HUES64 (cell line): ENCODE results near the gene CSF1R.

Source experiments
- H3K27ac ChIP-seq: 2 replicates; pipeline ENCODE4 v1.7.0; 2013; ENCODE audit warnings: low read depth, low read length, inconsistent platforms
- H3K27me3 ChIP-seq: 2 replicates; pipeline ENCODE4 v1.6.1; 2013; ENCODE audit warnings: mild to moderate bottlenecking, low read length; ENCODE audit not compliant: insufficient read depth
- H3K36me3 ChIP-seq: 2 replicates; pipeline ENCODE4 v1.6.1; 2013; ENCODE audit warnings: mild to moderate bottlenecking, low read length; ENCODE audit not compliant: insufficient read depth
- H3K4me1 ChIP-seq: 2 replicates; pipeline ENCODE4 v1.6.1; 2013; ENCODE audit warnings: mild to moderate bottlenecking, low read length, moderate library complexity; ENCODE audit not compliant: insufficient read depth
- H3K4me3 ChIP-seq: 2 replicates; pipeline ENCODE4 v1.5.1; 2013; ENCODE audit warnings: mild to moderate bottlenecking, low read length, moderate library complexity
- H3K9ac ChIP-seq: 2 replicates; pipeline ENCODE4 v1.6.1; 2013; ENCODE audit warnings: mild to moderate bottlenecking, low read depth, low read length
- H3K9me3 ChIP-seq: 2 replicates; pipeline ENCODE4 v1.6.1; 2013; ENCODE audit warnings: low read depth, low read length; ENCODE audit not compliant: insufficient read depth
- WGBS: fragments of 150-250, 120-280 bp; methylation state at CpG from one replicate; pipeline ENCODE4 v1.1.7; 2013; ENCODE audit warnings: missing lambda C conversion rate; 5-methylcytosine and 5-hydroxymethylcytosine counted together

Gene CSF1R

DNA sequence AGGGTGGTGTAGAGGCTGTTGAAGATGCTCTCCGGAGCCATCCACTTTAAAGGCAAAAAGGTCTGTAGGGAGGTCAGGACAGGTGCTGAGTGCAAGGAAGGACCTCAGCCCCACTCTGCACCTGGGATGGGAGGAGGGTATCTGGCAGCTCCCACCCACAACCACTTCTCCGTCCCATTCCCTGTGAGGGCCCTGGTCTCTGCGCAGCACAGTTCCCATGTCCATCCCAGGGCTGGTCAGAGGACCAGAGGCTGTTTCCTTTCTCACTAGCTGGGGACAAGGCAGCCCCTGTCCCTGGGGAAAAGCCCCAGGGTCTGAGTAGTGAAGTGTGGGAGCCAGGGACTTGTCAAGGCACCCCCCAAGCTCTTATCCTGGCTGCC is 33.7 kb upstream of the CSF1R start:
- WGBS = 78% methylated on average over 3 of the region's 3 CpGs
- Histone ChIP-seq H3K9ac (no peak overlapping the region), H3K4me1 (peaks cover 5% of the 10 kb centered on the region; the same call in 1 of the 2 replicates), H3K27me3 (no peaks in the 10 kb centered on the region), H3K27ac (no peak overlapping the region), H3K9me3 (no peaks in the 10 kb centered on the region), H3K4me3 (no peak overlapping the region), H3K36me3 (no peaks in the 10 kb centered on the region)

DNA sequence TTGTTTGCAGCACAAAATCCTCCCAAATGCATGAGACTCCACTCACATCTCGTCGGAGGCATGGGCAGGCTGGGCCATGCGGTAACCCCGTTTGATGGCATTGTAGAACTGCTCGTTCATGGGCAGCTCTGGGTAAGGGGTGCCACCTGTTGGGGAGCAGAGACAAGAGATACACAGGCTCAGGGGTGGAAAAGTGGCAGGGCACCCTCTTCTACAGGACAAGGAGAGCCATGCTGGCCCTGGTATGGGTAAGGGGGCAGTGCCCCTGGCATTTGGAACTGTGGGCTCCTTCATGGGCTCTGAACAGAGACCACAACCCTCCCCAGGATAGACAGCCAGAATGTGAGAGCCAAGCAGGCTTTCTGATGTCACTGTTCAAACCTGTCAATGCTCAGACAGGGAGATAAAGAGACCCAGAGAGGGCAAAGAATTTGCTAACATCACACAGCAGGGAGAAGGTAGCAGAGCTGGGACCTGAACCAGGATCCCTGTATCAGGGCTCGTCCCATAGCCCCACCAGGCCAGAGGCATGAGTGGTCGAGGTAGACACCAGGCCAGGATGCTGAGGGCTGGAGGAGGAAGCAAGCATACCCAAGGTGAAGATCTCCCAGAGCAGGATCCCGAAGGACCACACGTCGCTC is 33.2 kb upstream of the CSF1R start:
- Histone ChIP-seq H3K36me3 (no peaks in the 10 kb centered on the region), H3K27ac (no peak overlapping the region), H3K9me3 (no peaks in the 10 kb centered on the region), H3K9ac (no peak overlapping the region), H3K4me3 (no peak overlapping the region), H3K4me1 (peaks cover 5% of the 10 kb centered on the region; the same call in 1 of the 2 replicates), H3K27me3 (no peaks in the 10 kb centered on the region)
- WGBS = 94% methylated on average over 10 of the region's 10 CpGs

GRCh38 chr5:150118561-150119229 is 32.3 kb upstream of the CSF1R start:
- no peaks in the 10 kb centered on the region for H3K9me3 ChIP-seq
- H3K4me1 ChIP-seq = peaks cover 5% of the 10 kb centered on the region; the same call in 1 of the 2 replicates
- H3K36me3 ChIP-seq = no peaks in the 10 kb centered on the region
- H3K9ac ChIP-seq = no peak overlapping the region
- H3K4me3 ChIP-seq = no peak overlapping the region
- WGBS = 94% methylated on average over 11 of the region's 11 CpGs
- no peak overlapping the region for H3K27ac ChIP-seq
- no peaks in the 10 kb centered on the region for H3K27me3 ChIP-seq

DNA sequence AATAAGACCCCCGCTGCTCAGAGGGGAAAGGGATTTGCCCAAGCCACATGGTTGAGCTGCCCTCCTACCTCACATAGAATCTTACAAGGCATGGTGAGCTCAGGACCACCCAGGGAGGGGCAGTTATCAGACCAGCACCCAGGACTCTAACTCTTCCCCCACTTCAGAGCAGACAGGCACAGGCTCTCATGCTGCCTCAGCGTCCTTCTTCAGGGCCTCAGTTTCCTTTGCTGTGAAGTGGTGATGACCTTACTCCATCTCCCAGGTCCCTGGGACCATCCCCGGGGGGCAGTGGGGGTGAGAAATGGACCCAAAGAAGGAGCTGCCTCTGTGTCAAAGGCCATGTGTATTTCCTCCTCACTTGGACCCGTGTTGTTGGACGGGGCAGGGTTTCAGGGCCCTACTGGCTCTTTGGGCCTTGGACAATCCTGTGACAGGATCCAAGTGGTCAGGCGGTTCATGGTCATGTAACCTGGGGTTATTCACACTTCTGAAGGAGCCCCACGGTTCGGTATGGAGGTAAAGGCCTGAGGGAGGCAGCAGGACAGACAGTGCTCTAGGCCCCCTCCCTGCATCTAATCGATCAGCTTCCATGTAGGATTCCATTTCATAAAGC is 31.7 kb upstream of the CSF1R start:
- no peaks in the 10 kb centered on the region for H3K36me3 ChIP-seq
- H3K4me3 ChIP-seq = no peak overlapping the region
- no peaks in the 10 kb centered on the region for H3K9me3 ChIP-seq
- peaks cover 9% of the 10 kb centered on the region; the same call in 1 of the 2 replicates for H3K4me1 ChIP-seq
- no peaks in the 10 kb centered on the region for H3K27me3 ChIP-seq
- H3K9ac ChIP-seq = no peak overlapping the region
- H3K27ac ChIP-seq = no peak overlapping the region
- 82% methylated on average over 9 of the region's 9 CpGs for WGBS

- H3K27ac ChIP-seq = no peak overlapping the region
- peaks cover 20% of the 10 kb centered on the region; the same call in 1 of the 2 replicates for H3K4me1 ChIP-seq
- H3K27me3 ChIP-seq = no peaks in the 10 kb centered on the region
- no peaks in the 10 kb centered on the region for H3K36me3 ChIP-seq
- H3K9ac ChIP-seq = no peak overlapping the region
- H3K4me3 ChIP-seq = no peak overlapping the region
- no peaks in the 10 kb centered on the region for H3K9me3 ChIP-seq
- 91% methylated on average over 10 of the region's 10 CpGs for WGBS
Measured at GRCh38 chr5:150116667-150117400, 30.5 kb upstream of the CSF1R start.

GRCh38 chr5:150114773-150115408 is 28.5 kb upstream of the CSF1R start:
- Histone ChIP-seq H3K4me1 (peaks cover 20% of the 10 kb centered on the region; the same call in 1 of the 2 replicates), H3K36me3 (no peaks in the 10 kb centered on the region), H3K9ac (no peak overlapping the region), H3K27me3 (no peaks in the 10 kb centered on the region), H3K27ac (no peak overlapping the region), H3K4me3 (no peak overlapping the region), H3K9me3 (no peaks in the 10 kb centered on the region)
- 86% methylated on average over 8 of the region's 8 CpGs for WGBS

GRCh38 chr5:150114102-150114641 is 27.8 kb upstream of the CSF1R start:
- Histone ChIP-seq H3K9ac (no peak overlapping the region), H3K27me3 (no peaks in the 10 kb centered on the region), H3K36me3 (no peaks in the 10 kb centered on the region), H3K27ac (no peak overlapping the region), H3K9me3 (no peaks in the 10 kb centered on the region), H3K4me1 (peaks cover 20% of the 10 kb centered on the region; the same call in 1 of the 2 replicates), H3K4me3 (no peak overlapping the region)
- WGBS = 93% methylated on average over 12 of the region's 12 CpGs

DNA sequence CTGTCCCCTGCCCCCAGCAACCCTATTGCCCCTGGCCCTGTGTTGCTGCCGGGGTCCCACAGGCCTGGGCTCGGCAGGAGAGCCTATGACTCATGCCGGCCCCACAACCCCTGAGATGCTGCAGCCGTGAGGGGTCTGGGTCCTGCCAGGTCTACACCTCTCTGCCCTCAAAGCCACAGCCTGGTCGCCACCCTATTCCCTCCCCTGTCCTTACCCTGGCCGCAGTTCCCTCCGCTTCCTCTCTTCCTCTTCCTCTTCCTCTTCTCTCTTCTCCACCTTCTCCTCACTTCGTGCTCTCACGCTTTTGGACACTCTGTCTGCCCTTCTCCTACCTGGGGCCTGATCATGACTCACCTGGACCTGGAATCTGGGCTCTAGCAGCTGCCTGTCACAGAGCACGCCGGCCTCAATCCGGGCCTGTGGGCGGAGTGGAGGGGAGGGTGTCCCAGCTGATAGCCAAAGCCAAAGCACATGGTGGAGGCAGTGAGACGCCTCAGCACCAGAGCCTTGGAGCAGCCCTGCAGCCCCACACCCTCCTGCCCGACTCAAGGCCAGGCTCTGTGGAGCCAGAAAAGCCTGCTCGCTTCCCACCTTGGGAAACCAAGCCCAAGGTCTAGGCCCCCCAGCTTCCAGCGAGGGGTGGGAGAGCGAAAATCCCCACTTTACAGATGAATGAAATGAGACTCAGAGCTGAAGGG is 26.8 kb upstream of the CSF1R start:
- Histone ChIP-seq H3K9me3 (no peaks in the 10 kb centered on the region), H3K4me1 (peaks cover 20% of the 10 kb centered on the region; the same call in 1 of the 2 replicates), H3K27ac (no peak overlapping the region), H3K36me3 (no peaks in the 10 kb centered on the region), H3K9ac (no peak overlapping the region), H3K4me3 (no peak overlapping the region), H3K27me3 (no peaks in the 10 kb centered on the region)
- 73% methylated on average over 18 of the region's 18 CpGs for WGBS

DNA sequence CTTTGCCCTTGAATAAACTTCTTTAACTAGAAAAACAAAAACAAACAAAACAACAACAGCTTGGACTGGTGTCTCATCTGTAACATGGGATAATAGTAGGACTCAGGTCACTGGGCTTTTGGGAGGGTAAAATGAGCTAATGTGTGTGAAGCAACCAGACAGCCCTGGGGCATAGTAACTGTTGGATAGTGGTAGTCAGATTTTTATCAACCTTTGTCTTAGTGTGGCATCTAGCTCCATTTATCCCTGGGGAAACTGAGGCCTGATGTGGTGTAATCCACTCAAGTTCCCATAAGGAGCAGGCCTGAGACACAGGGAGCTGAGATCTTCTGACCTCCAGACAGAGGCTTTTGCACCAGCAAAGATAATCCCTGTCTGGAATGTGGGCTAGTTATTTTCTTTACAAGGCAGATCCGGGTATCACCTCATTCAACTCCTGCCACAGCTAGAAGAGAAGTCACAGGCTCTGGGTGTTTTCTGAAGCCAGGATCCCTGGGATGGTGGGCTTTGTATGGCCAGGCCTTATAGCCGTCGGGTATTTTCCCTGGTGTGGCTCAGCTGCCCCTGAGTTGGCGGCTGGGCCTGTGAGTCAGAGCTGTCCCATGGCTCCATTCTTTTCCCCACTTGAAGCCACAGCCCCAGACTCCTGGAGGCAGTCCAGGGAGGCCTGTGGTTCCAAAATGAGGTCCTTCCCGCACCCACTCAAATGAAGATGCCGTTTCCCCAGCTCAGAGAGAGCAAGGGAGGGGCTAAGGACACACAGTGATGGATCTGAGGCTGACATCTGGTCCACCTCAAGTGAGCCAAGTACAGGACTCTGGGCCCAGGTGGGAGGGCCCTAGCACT is 26.1 kb upstream of the CSF1R start:
- WGBS = 73% methylated on average over 6 of the region's 6 CpGs
- H3K27me3 ChIP-seq = no peaks in the 10 kb centered on the region
- H3K4me3 ChIP-seq = no peak overlapping the region
- 0 out of 2 replicates have a peak, but pooled peaks cover 16% of the 10 kb centered on the region for H3K4me1 ChIP-seq
- no peak overlapping the region for H3K27ac ChIP-seq
- no peaks in the 10 kb centered on the region for H3K36me3 ChIP-seq
- no peak overlapping the region for H3K9ac ChIP-seq
- H3K9me3 ChIP-seq = no peaks in the 10 kb centered on the region
